ENCODE data around the gene DLG2.

Gene DLG2

GRCh38 chr11:85665733-85666132, 38.6 kb upstream of the DLG2 start:
- Mint-ChIP-seq H3K4me1 (peaks cover 28% of the 10 kb centered on the region), H3K4me3 (peak overlapping the region; percentile 96), H3K36me3 (ENCODE audit: low read depth) (peaks cover 23% of the 10 kb centered on the region), H3K27me3 (ENCODE audit: low read depth, poor library complexity) (peaks cover 2% of the 10 kb centered on the region), H3K9me3 (peaks cover 4% of the 10 kb centered on the region), H3K27ac (no peak overlapping the region)
- DNase-seq: no peak
- TF ChIP-seq, protein P1, sequence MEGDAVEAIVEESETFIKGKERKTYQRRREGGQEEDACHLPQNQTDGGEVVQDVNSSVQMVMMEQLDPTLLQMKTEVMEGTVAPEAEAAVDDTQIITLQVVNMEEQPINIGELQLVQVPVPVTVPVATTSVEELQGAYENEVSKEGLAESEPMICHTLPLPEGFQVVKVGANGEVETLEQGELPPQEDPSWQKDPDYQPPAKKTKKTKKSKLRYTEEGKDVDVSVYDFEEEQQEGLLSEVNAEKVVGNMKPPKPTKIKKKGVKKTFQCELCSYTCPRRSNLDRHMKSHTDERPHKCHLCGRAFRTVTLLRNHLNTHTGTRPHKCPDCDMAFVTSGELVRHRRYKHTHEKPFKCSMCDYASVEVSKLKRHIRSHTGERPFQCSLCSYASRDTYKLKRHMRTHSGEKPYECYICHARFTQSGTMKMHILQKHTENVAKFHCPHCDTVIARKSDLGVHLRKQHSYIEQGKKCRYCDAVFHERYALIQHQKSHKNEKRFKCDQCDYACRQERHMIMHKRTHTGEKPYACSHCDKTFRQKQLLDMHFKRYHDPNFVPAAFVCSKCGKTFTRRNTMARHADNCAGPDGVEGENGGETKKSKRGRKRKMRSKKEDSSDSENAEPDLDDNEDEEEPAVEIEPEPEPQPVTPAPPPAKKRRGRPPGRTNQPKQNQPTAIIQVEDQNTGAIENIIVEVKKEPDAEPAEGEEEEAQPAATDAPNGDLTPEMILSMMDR (IDR thresholded peaks at IDR 0.05): no peak

- Mint-ChIP-seq H3K9me3 (no peaks in the 10 kb centered on the region), H3K36me3 (ENCODE audit: low read depth) (peaks cover 32% of the 10 kb centered on the region), H3K4me1 (peaks cover 37% of the 10 kb centered on the region), H3K27ac (peak within 1 kb of the TSS; percentile 100), H3K4me3 (peak within 1 kb of the TSS; percentile 96), H3K27me3 (ENCODE audit: low read depth, poor library complexity) (no peaks in the 10 kb centered on the region)
- peak; percentile 92 for DNase-seq
- TF ChIP-seq, protein P1 (IDR thresholded peaks at IDR 0.05): no peak
Measured at GRCh38 chr11:85664615-85665481, 37.7 kb upstream of the DLG2 start, which contains the start of gene CREBZF. CREBZF (minus strand) TSS chr11:85665129; CDS start chr11:85664875, 254 bp downstream.

- DNase-seq: peak; percentile 81
- H3K36me3 Mint-ChIP-seq (ENCODE audit: low read depth): peaks cover 38% of the 10 kb centered on the region
- TF ChIP-seq, protein P1 (IDR thresholded peaks at IDR 0.05): peak; percentile 46
- H3K27me3 Mint-ChIP-seq (ENCODE audit: low read depth, poor library complexity): peaks cover 3% of the 10 kb centered on the region
- H3K9me3 Mint-ChIP-seq: no peaks in the 10 kb centered on the region
- peak overlapping the region; percentile 96 for H3K4me3 Mint-ChIP-seq
- H3K27ac Mint-ChIP-seq: peak overlapping the region; percentile 100
- H3K4me1 Mint-ChIP-seq: peaks cover 46% of the 10 kb centered on the region
Measured at GRCh38 chr11:85663753-85664614, 36.8 kb upstream of the DLG2 start.

DNA sequence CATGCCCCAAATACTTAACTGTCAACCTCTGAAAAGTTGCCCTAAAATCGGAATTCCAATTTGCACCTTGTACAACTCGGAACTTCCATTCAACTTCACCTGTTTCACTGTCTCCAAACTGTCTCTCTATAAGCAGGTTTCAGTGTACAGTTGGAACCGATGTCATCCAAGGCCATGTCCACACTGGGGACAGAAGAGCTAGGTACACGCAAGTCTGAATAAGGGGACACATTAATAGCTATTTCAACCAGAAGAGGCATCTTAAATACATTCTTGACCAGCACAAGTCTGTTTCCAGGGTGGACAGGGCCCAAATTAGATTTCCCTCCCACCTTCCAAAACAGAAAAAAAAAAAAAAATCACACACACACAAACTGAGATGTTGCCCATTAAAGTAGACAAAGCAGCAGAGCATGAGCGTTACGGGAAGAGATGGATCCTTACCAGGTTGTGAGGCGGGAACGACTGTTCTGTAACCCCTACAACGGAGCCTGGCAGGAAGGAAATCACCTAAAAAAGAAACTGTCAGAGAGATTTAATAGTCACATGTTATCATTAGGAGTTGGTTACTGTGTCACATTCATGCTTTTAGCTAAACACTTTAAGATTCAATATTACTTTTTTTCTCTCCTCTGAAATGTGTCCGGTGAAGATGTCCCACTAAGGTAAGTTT, 36.1 kb upstream of the DLG2 start:
- Mint-ChIP-seq H3K27me3 (ENCODE audit: low read depth, poor library complexity) (peaks cover 3% of the 10 kb centered on the region), H3K9me3 (no peaks in the 10 kb centered on the region), H3K36me3 (ENCODE audit: low read depth) (peaks cover 46% of the 10 kb centered on the region), H3K27ac (peak overlapping the region; percentile 100), H3K4me1 (peaks cover 54% of the 10 kb centered on the region), H3K4me3 (peak overlapping the region; percentile 96)
- TF ChIP-seq, protein P1 (IDR thresholded peaks at IDR 0.05): no peak
- no peak for DNase-seq

GRCh38 chr11:85661972-85662664, 35.0 kb upstream of the DLG2 start:
- peaks cover 48% of the 10 kb centered on the region for H3K36me3 Mint-ChIP-seq (ENCODE audit: low read depth)
- peaks cover 3% of the 10 kb centered on the region for H3K27me3 Mint-ChIP-seq (ENCODE audit: low read depth, poor library complexity)
- H3K9me3 Mint-ChIP-seq: no peaks in the 10 kb centered on the region
- DNase-seq: no peak
- H3K4me3 Mint-ChIP-seq: peak overlapping the region; percentile 96
- peaks cover 55% of the 10 kb centered on the region for H3K4me1 Mint-ChIP-seq
- H3K27ac Mint-ChIP-seq: no peak overlapping the region
- TF ChIP-seq, protein P1 (IDR thresholded peaks at IDR 0.05): no peak

All from nephron progenitor cell (in vitro differentiated cells).